ENCODE results near the gene NGFR.
"Not testable (repeated sequence)": the region's sequence is repeated elsewhere in the genome, so short reads cannot be mapped to it uniquely, and the experiment has no call there.

Gene NGFR

GRCh38 chr17:49496867-49497147 lies 1.7 kb downstream of the NGFR start:
- peak in 1 of 2 donors; percentile 26 for DNase-seq

- peak in 1 of 2 donors; percentile 32 for DNase-seq
Measured at GRCh38 chr17:49497148-49498028, 2.3 kb downstream of the NGFR start.

GRCh38 chr17:49498029-49498615 lies 3.0 kb downstream of the NGFR start:
- no peak for DNase-seq

GRCh38 chr17:49501496-49501895 lies 6.4 kb downstream of the NGFR start:
- DNase-seq, result no peak

- DNase-seq, result no peak
Measured at GRCh38 chr17:49502254-49502653, 7.2 kb downstream of the NGFR start.

GRCh38 chr17:49502680-49503079 lies 7.6 kb downstream of the NGFR start:
- DNase-seq, result not testable (repeated sequence)

GRCh38 chr17:49504369-49504768 lies 9.3 kb downstream of the NGFR start:
- DNase-seq, result no peak

- no peak for DNase-seq
Measured at GRCh38 chr17:49505854-49506253, 10.8 kb downstream of the NGFR start.

GRCh38 chr17:49506282-49506681 lies 11.2 kb downstream of the NGFR start:
- DNase-seq, result no peak

GRCh38 chr17:49508061-49508865 lies 13.2 kb downstream of the NGFR start:
- no peak for DNase-seq

- no peak for DNase-seq
Measured at GRCh38 chr17:49508866-49509587, 13.9 kb downstream of the NGFR start.

- DNase-seq, result no peak
Measured at GRCh38 chr17:49509588-49509917, 14.5 kb downstream of the NGFR start.

- no peak for DNase-seq
Measured at GRCh38 chr17:49510059-49510719, 15.1 kb downstream of the NGFR start.

- no peak for DNase-seq
Measured at GRCh38 chr17:49510720-49511110, 15.6 kb downstream of the NGFR start.

- no peak for DNase-seq
Measured at GRCh38 chr17:49511810-49512209, 16.7 kb downstream of the NGFR start.

- no peak for DNase-seq
Measured at GRCh38 chr17:49512296-49513043, 17.4 kb downstream of the NGFR start.

- DNase-seq, result no peak
Measured at GRCh38 chr17:49513044-49513395, 17.9 kb downstream of the NGFR start.

GRCh38 chr17:49513641-49514040 lies 18.5 kb downstream of the NGFR start:
- no peak for DNase-seq

- no peak for DNase-seq
Measured at GRCh38 chr17:49514071-49514721, 19.1 kb downstream of the NGFR start.

GRCh38 chr17:49515196-49515770 lies 20.2 kb downstream of the NGFR start:
- DNase-seq, result no peak

GRCh38 chr17:49516180-49516579 lies 21.1 kb downstream of the NGFR start:
- no peak for DNase-seq

Measured in stimulated activated CD4-positive, alpha-beta T cell treated with anti-CD3 and anti-CD28 coated beads, Interleukin-2, amount 100 ng/mL, for 24 hours (primary cell).